ENCODE results near the gene CYB5R2.
A peak's percentile ranks its signal among the peaks of the same experiment; 100 is the strongest.

The CYB5R2 gene

GRCh38 chr11:7672960-7673723 lies at the start of gene CYB5R2:
Gene CYB5R2 (minus strand): TSS chr11:7673500. CDS start chr11:7672825, 675 bp downstream.
- DNase-seq = peak in 1 of 2 experiments; percentile 30

- DNase-seq = no peak
Observed at GRCh38 chr11:7714786-7715185, 41.5 kb upstream of the CYB5R2 start.

- DNase-seq = no peak
Observed at GRCh38 chr11:7706377-7706776, 33.1 kb upstream of the CYB5R2 start, which contains the start of gene OVCH2. Gene OVCH2 (minus strand): TSS chr11:7706477. CDS start chr11:7706394, 83 bp downstream.

GRCh38 chr11:7703740-7704139 lies 30.4 kb upstream of the CYB5R2 start:
- DNase-seq = no peak

- peak; percentile 22 to 24 for DNase-seq
Observed at GRCh38 chr11:7696424-7696823, 23.1 kb upstream of the CYB5R2 start.

GRCh38 chr11:7694235-7694634 lies 20.9 kb upstream of the CYB5R2 start:
- no peak for DNase-seq

- DNase-seq = no peak
Observed at GRCh38 chr11:7692426-7692825, 19.1 kb upstream of the CYB5R2 start.

- DNase-seq = no peak
Observed at GRCh38 chr11:7691759-7692350, 18.6 kb upstream of the CYB5R2 start.

- no peak for DNase-seq
Observed at GRCh38 chr11:7690648-7691047, 17.3 kb upstream of the CYB5R2 start.

GRCh38 chr11:7689239-7689638 lies 15.9 kb upstream of the CYB5R2 start:
- DNase-seq = no peak

- no peak for DNase-seq
Observed at GRCh38 chr11:7688238-7688826, 15.0 kb upstream of the CYB5R2 start.

- no peak for DNase-seq
Observed at GRCh38 chr11:7687386-7687785, 14.1 kb upstream of the CYB5R2 start.

GRCh38 chr11:7686761-7687160 lies 13.5 kb upstream of the CYB5R2 start:
- DNase-seq = no peak

GRCh38 chr11:7683571-7683970 lies 10.3 kb upstream of the CYB5R2 start:
- no peak for DNase-seq

- DNase-seq = no peak
Observed at GRCh38 chr11:7677796-7678201, 4.5 kb upstream of the CYB5R2 start.

GRCh38 chr11:7677071-7677470 lies 3.8 kb upstream of the CYB5R2 start:
- no peak for DNase-seq

- DNase-seq = no peak
Observed at GRCh38 chr11:7675631-7676030, 2.3 kb upstream of the CYB5R2 start.

GRCh38 chr11:7673724-7674434 lies 579 bp upstream of the CYB5R2 start:
- DNase-seq = peak in 1 of 2 experiments; percentile 42

- no peak for DNase-seq
Observed at GRCh38 chr11:7672276-7672959, 882 bp downstream of the CYB5R2 start.

GRCh38 chr11:7671347-7672215 lies 1.7 kb downstream of the CYB5R2 start:
- peak; percentile 48 to 55 for DNase-seq

GRCh38 chr11:7670641-7671040 lies 2.7 kb downstream of the CYB5R2 start:
- DNase-seq = no peak

GRCh38 chr11:7668911-7669310 lies 4.4 kb downstream of the CYB5R2 start:
- no peak for DNase-seq
